ENCODE measurements around the gene MYL7. TPM values are rescaled to one million over a fixed set of nuclear protein-coding genes. Genes with fewer than 3 reads are reported as not detected.

Gene MYL7
- total RNA-seq, 1 experiment from 2014 or later = not detected

- Mint-ChIP-seq H3K4me3 (ENCODE audit: unreplicated experiment) (no peak overlapping the region), H3K27me3 (ENCODE audit: insufficient read depth, unreplicated experiment) (no peaks in the 10 kb centered on the region), H3K36me3 (ENCODE audit: insufficient read depth, unreplicated experiment) (no peaks in the 10 kb centered on the region), H3K4me1 (ENCODE audit: insufficient read depth, unreplicated experiment) (no peaks in the 10 kb centered on the region), H3K27ac (ENCODE audit: low read depth, unreplicated experiment) (no peak overlapping the region), H3K9me3 (ENCODE audit: unreplicated experiment) (no peaks in the 10 kb centered on the region)
- no peak for TF ChIP-seq CTCF (IDR thresholded peaks at IDR 0.05; ENCODE audit: unreplicated experiment)
- BruUV-seq (replicated peaks) = no TSS peak
- DNase-seq (ENCODE audit: unreplicated experiment) = no peak
- intact Hi-C loops (cut with micrococcal nuclease) = no loop called here
- ChIA-PET POLR2A (interaction anchor here (0.9 kb wide), 1 partner anchor 8 kb away, joined by 4 read pairs; no protein-coding TSS in a partner anchor), CTCF (interaction anchor here (0.8 kb wide), 1 partner anchor 26 kb away, joined by 3 read pairs; no protein-coding TSS in a partner anchor)
These were observed 14.4 kb upstream of the MYL7 start for GRCh38 chr7:44155191-44156185.

- ChIA-PET CTCF (interaction anchor here (0.8 kb wide), 1 partner anchor 26 kb away, joined by 3 read pairs; no protein-coding TSS in a partner anchor), POLR2A (interaction anchor here (0.9 kb wide), 1 partner anchor 9 kb away, joined by 4 read pairs; no protein-coding TSS in a partner anchor)
- no peaks in the 10 kb centered on the region for H3K4me1 Mint-ChIP-seq (ENCODE audit: insufficient read depth, unreplicated experiment)
- intact Hi-C loops (cut with micrococcal nuclease) = no loop called here
- no peaks in the 10 kb centered on the region for H3K36me3 Mint-ChIP-seq (ENCODE audit: insufficient read depth, unreplicated experiment)
- H3K4me3 Mint-ChIP-seq (ENCODE audit: unreplicated experiment) = no peak overlapping the region
- H3K27me3 Mint-ChIP-seq (ENCODE audit: insufficient read depth, unreplicated experiment) = no peaks in the 10 kb centered on the region
- no TSS peak for BruUV-seq (replicated peaks)
- TF ChIP-seq CTCF (IDR thresholded peaks at IDR 0.05; ENCODE audit: unreplicated experiment) = no peak
- no peaks in the 10 kb centered on the region for H3K9me3 Mint-ChIP-seq (ENCODE audit: unreplicated experiment)
- no peak for DNase-seq (ENCODE audit: unreplicated experiment)
- no peak overlapping the region for H3K27ac Mint-ChIP-seq (ENCODE audit: low read depth, unreplicated experiment)
These were observed 13.6 kb upstream of the MYL7 start for GRCh38 chr7:44154703-44155102.

GRCh38 chr7:44153948-44154335, 12.8 kb upstream of the MYL7 start:
- TF ChIP-seq CTCF (IDR thresholded peaks at IDR 0.05; ENCODE audit: unreplicated experiment) = no peak
- Mint-ChIP-seq H3K27me3 (ENCODE audit: insufficient read depth, unreplicated experiment) (no peaks in the 10 kb centered on the region), H3K27ac (ENCODE audit: low read depth, unreplicated experiment) (no peak overlapping the region), H3K4me3 (ENCODE audit: unreplicated experiment) (no peak overlapping the region), H3K4me1 (ENCODE audit: insufficient read depth, unreplicated experiment) (no peaks in the 10 kb centered on the region), H3K36me3 (ENCODE audit: insufficient read depth, unreplicated experiment) (no peaks in the 10 kb centered on the region), H3K9me3 (ENCODE audit: unreplicated experiment) (no peaks in the 10 kb centered on the region)
- DNase-seq (ENCODE audit: unreplicated experiment) = no peak
- no TSS peak for BruUV-seq (replicated peaks)
- CTCF ChIA-PET = no interaction called here
- intact Hi-C loops (cut with micrococcal nuclease) = no loop called here
- POLR2A ChIA-PET = no interaction called here
